Right lobe of liver (tissue), 4 donors: ENCODE data around the gene LIM2.

ENCODE experiments used
- CTCF ChIP-seq, 4 donors: fragments of 200-600 bp in 3 of 4; fragments of 450-650 bp in 1 of 4; IDR thresholded peaks; one replicate each; pipeline versions ENCODE4 v1.5.1 to v1.8.0; 2016 to 2022; ENCODE audit warnings: antibody characterized with exemption in 4 of 4, mild to moderate bottlenecking in 2 of 4
- POLR2A ChIP-seq: fragments of 450-650 bp; IDR thresholded peaks from one replicate; pipeline ENCODE4 v1.6.1; 2017; ENCODE audit warnings: antibody characterized with exemption, mild to moderate bottlenecking
- donor health status: DM: no; HTN: no; CAD: no.
- donor health status: DM: no; HTN: no; CAD: no.
- donor health status: DM: no; HTN: yes; CAD: no.

DNA sequence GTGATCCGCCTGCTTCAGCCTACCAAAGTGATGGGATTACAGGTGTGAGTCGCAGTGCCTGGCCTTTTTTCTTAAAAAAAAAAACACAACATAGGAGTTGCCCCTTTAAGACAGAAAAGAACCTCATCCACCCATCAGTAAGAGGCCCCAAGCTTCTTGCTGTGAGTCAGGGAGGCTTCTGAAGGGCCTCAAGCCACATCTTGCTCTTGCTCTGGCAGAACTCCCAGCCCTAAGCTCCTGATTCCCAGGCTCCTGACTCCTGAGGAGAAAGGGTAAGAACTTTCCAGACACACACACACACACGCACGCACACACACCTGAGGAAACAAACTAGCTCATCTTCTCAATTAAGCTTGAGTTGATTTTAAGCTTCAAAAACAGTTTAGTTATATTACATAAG, 28.5 kb downstream of the LIM2 start:
- no peak for TF ChIP-seq CTCF (IDR thresholded peaks at IDR 0.05)
- no peak for TF ChIP-seq POLR2A
